Thoracic aorta (tissue), 2 donors: ENCODE measurements around the gene CELF6. TPM values are rescaled to one million over a fixed set of nuclear protein-coding genes. Genes with fewer than 3 reads are reported as not detected.

Experiments used
- ATAC-seq: fragments of 150-250 bp; one replicate; pipeline ENCODE4 v1.8.0; 2017; ENCODE audit warnings: low read depth; ENCODE audit not compliant: insufficient number of reproducible peaks, low FRiP score
- DNase-seq: peaks from one replicate; pipeline ENCODE4 v3.0.0-alpha.2; 2020; ENCODE audit warnings: low spot score
- H3K27ac ChIP-seq, 2 donors: fragments of 200-600 bp; sonication (generic); 1 replicate in 1 of 2; 2 replicates in 1 of 2; pipeline ENCODE4 v1.5.1; 2016; ENCODE audit warnings: mild to moderate bottlenecking in 2 of 2, moderate library complexity in 2 of 2
- H3K27me3 ChIP-seq: fragments of 200-600 bp; sonication (generic); replicated peaks from 2 replicates; pipeline ENCODE4 v1.6.0; 2016; ENCODE audit warnings: mild to moderate bottlenecking; ENCODE audit not compliant: insufficient read depth
- H3K36me3 ChIP-seq: fragments of 200-600 bp; sonication (generic); one replicate; pipeline ENCODE4 v1.5.1; 2016
- H3K4me1 ChIP-seq, 2 donors: fragments of 200-600 bp; sonication (generic); 1 replicate in 1 of 2; 2 replicates in 1 of 2; pipeline versions ENCODE4 v1.5.1 to v1.6.0; 2016; ENCODE audit warnings: low read depth in 2 of 2, mild to moderate bottlenecking in 1 of 2; ENCODE audit not compliant: control insufficient read depth in 1 of 2
- H3K4me3 ChIP-seq: fragments of 200-600 bp; sonication (generic); 2 replicates; pipeline ENCODE4 v1.5.1; 2016; ENCODE audit warnings: mild to moderate bottlenecking
- H3K9me3 ChIP-seq: fragments of 200-600 bp; sonication (generic); 2 replicates; pipeline ENCODE4 v1.5.1; 2016
- total RNA-seq, 2 donors: library from RNA; depleted of rRNA; stranded (reverse); fragments of >200 nt; gene quantifications; one replicate each; pipeline versions ENCODE4 v1.1.0 to v1.2.3, GENCODE V29; 2016
- TF ChIP-seq, protein P1 (sequence below): fragments of 200-600 bp; sonication (generic); IDR thresholded peaks from one replicate; pipeline ENCODE4 v1.5.1; 2019; ENCODE audit warnings: antibody characterized with exemption

CELF6 gene
- total RNA-seq, 2 donors from 2014 or later = 2.3 to 4.1 TPM

- Histone ChIP-seq H3K4me3 (no peak overlapping the region), H3K27me3 (no peaks in the 10 kb centered on the region), H3K36me3 (peaks cover 6% of the 10 kb centered on the region), H3K27ac (no peak overlapping the region), H3K9me3 (no peaks in the 10 kb centered on the region), H3K4me1 (no peaks in the 10 kb centered on the region)
- DNase-seq (no peak), ATAC-seq (no peak)
- TF ChIP-seq, protein P1, sequence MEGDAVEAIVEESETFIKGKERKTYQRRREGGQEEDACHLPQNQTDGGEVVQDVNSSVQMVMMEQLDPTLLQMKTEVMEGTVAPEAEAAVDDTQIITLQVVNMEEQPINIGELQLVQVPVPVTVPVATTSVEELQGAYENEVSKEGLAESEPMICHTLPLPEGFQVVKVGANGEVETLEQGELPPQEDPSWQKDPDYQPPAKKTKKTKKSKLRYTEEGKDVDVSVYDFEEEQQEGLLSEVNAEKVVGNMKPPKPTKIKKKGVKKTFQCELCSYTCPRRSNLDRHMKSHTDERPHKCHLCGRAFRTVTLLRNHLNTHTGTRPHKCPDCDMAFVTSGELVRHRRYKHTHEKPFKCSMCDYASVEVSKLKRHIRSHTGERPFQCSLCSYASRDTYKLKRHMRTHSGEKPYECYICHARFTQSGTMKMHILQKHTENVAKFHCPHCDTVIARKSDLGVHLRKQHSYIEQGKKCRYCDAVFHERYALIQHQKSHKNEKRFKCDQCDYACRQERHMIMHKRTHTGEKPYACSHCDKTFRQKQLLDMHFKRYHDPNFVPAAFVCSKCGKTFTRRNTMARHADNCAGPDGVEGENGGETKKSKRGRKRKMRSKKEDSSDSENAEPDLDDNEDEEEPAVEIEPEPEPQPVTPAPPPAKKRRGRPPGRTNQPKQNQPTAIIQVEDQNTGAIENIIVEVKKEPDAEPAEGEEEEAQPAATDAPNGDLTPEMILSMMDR = no peak
These were observed 19.8 kb upstream of the CELF6 start for GRCh38 chr15:72339777-72340177.

DNA sequence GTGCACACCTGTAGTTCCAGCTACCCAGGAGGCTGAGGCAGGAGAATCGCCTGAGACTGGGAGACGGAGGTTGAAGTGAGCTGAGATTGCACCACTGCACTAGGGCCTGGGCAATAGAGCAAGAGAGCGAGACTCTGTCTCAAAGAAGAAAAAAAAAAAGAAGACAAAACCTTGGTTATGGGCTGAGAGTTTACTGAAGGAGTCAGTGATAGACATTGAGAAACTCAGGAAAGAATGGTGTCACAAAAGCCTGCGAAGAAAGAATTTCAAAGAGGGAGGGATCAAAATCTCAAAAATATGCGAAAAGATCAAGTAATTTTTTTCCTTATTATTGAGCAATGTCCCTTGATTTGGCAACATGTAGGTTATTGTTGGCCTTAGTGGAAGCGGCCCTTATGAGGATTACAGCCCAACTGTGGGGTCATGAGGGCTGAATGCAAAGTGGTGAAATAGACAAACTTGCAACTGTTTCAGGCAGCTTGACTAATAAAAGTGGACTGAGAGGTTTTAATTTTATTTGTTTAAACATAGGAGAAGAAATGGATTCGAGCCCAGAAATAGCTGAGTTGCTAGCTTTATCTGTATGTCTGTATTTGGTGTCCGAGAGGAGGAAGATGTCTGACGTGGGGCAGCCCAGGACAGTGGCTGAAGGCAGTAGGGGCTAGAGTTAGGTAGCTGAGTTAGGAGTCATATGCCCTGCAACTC, 18.8 kb upstream of the CELF6 start:
- H3K36me3 ChIP-seq = no peaks in the 10 kb centered on the region
- no peak overlapping the region for H3K4me3 ChIP-seq
- H3K4me1 ChIP-seq = no peaks in the 10 kb centered on the region
- ATAC-seq (no peak), DNase-seq (no peak)
- TF ChIP-seq, protein P1 = no peak
- no peak overlapping the region for H3K27ac ChIP-seq
- no peaks in the 10 kb centered on the region for H3K9me3 ChIP-seq
- no peaks in the 10 kb centered on the region for H3K27me3 ChIP-seq

GRCh38 chr15:72338148-72338547, 18.2 kb upstream of the CELF6 start:
- no peak overlapping the region for H3K27ac ChIP-seq
- no peak for ATAC-seq

GRCh38 chr15:72334842-72335241, 14.9 kb upstream of the CELF6 start:
- no peak for ATAC-seq
- Histone ChIP-seq H3K4me3 (no peak overlapping the region), H3K9me3 (no peaks in the 10 kb centered on the region), H3K36me3 (no peaks in the 10 kb centered on the region), H3K27ac (no peak overlapping the region), H3K4me1 (no peaks in the 10 kb centered on the region), H3K27me3 (no peaks in the 10 kb centered on the region)
- TF ChIP-seq, protein P1 = no peak
- DNase-seq = no peak

More at GRCh38 chr15:72338148-72338547, 18.2 kb upstream of the CELF6 start:
- no peak for DNase-seq
- TF ChIP-seq, protein P1 = no peak
- H3K4me1 ChIP-seq = no peaks in the 10 kb centered on the region
- H3K27me3 ChIP-seq = no peaks in the 10 kb centered on the region
- no peak overlapping the region for H3K4me3 ChIP-seq
- H3K9me3 ChIP-seq = no peaks in the 10 kb centered on the region
- H3K36me3 ChIP-seq = no peaks in the 10 kb centered on the region

DNA sequence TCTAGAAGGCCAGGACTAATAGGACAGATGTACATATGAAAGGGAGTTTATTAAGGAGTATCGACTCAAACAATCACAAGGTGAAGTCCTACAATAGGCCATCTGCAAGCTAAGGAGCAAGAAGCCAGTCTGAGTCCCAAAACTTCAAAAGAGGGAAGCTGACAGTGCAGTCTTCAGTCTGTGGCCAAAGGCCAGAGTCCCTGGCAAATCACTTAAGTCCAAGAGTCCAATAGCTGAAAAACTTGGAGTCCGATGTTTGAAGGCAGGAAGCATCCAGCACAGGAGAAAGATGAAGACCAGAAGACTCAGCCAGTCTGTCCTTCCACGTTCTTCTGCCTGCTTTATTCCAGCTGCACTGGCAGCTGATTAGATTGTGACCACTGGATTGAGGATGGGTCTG, 11.1 kb upstream of the CELF6 start:
- no peak overlapping the region for H3K4me3 ChIP-seq
- no peaks in the 10 kb centered on the region for H3K27me3 ChIP-seq
- H3K4me1 ChIP-seq = no peaks in the 10 kb centered on the region
- no peaks in the 10 kb centered on the region for H3K9me3 ChIP-seq
- no peak overlapping the region for H3K27ac ChIP-seq
- TF ChIP-seq, protein P1 = no peak
- DNase-seq = no peak
- H3K36me3 ChIP-seq = peaks cover 2% of the 10 kb centered on the region
- ATAC-seq = no peak
